ENCODE results near the gene MISFA. TPM values are rescaled to one million over a fixed set of nuclear protein-coding genes. Genes with fewer than 3 reads are reported as not detected.

The MISFA gene
- 1 to 10 TPM in 5 of 7 donors, not detected in 2; 2.7 to 4.6 (median 3.6) TPM for total RNA-seq
- polyA plus RNA-seq: 1 to 10 TPM in 1 of 2 donors, under 1 TPM in 1; 0.79 to 2.5 TPM
- long read RNA-seq, donor 1, partial matches to known transcripts: 0 of 3 reads
- long read RNA-seq, donor 1, other reads (novel, unspliced or antisense): 3 of 3 reads
- long read RNA-seq, donor 2: 0 reads
- long read RNA-seq, donor 3, partial matches to known transcripts: 0 of 3 reads
- long read RNA-seq, donor 3, other reads (novel, unspliced or antisense): 3 of 3 reads

- peaks cover 2% of the 10 kb centered on the region for H3K4me1 ChIP-seq (ENCODE audit: insufficient read depth)
- H3K36me3 ChIP-seq: no peaks in the 10 kb centered on the region
- no peaks in the 10 kb centered on the region for H3K9me3 ChIP-seq
- no peak within 1 kb of the TSS for H3K4me3 ChIP-seq
- H3K27me3 ChIP-seq: no peaks in the 10 kb centered on the region
- intact Hi-C loops (cut with DNase I): loop anchor here in 1 of 4 donors (5.0 kb wide), 1 partner anchor 33 kb away; the partner anchor contains the start of gene SPTY2D1
- no peak for TF ChIP-seq POLR2A (IDR thresholded peaks at IDR 0.05)
- TF ChIP-seq, protein P1, sequence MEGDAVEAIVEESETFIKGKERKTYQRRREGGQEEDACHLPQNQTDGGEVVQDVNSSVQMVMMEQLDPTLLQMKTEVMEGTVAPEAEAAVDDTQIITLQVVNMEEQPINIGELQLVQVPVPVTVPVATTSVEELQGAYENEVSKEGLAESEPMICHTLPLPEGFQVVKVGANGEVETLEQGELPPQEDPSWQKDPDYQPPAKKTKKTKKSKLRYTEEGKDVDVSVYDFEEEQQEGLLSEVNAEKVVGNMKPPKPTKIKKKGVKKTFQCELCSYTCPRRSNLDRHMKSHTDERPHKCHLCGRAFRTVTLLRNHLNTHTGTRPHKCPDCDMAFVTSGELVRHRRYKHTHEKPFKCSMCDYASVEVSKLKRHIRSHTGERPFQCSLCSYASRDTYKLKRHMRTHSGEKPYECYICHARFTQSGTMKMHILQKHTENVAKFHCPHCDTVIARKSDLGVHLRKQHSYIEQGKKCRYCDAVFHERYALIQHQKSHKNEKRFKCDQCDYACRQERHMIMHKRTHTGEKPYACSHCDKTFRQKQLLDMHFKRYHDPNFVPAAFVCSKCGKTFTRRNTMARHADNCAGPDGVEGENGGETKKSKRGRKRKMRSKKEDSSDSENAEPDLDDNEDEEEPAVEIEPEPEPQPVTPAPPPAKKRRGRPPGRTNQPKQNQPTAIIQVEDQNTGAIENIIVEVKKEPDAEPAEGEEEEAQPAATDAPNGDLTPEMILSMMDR (IDR thresholded peaks at IDR 0.05): no peak
- no peak for TF ChIP-seq EP300 (IDR thresholded peaks at IDR 0.05)
- no peak for DNase-seq
- no peak within 1 kb of the TSS for H3K27ac ChIP-seq
- 87 to 89% (median 89%) methylated on average over 7 of the region's 7 CpGs for WGBS, 3 donors
These were observed at the start of gene MISFA for GRCh38 chr11:18599739-18600230. Gene MISFA (plus strand): TSS chr11:18599789. CDS start chr11:18599929, 140 bp downstream.

- 65 to 85% (median 77%) methylated on average over 2 of the region's 2 CpGs for WGBS, 3 donors
- Histone ChIP-seq H3K4me1 (ENCODE audit: insufficient read depth) (no peaks in the 10 kb centered on the region), H3K27me3 (no peaks in the 10 kb centered on the region), H3K4me3 (no peak overlapping the region), H3K27ac (no peak overlapping the region), H3K9me3 (no peaks in the 10 kb centered on the region), H3K36me3 (no peaks in the 10 kb centered on the region)
- intact Hi-C loops (cut with DNase I): no loop called here
- no peak for TF ChIP-seq EP300 (IDR thresholded peaks at IDR 0.05)
- TF ChIP-seq, protein P1 (IDR thresholded peaks at IDR 0.05): no peak
- TF ChIP-seq POLR2A (IDR thresholded peaks at IDR 0.05): no peak
- DNase-seq: no peak
These were observed 36.4 kb upstream of the MISFA start for GRCh38 chr11:18563090-18563730.

DNA sequence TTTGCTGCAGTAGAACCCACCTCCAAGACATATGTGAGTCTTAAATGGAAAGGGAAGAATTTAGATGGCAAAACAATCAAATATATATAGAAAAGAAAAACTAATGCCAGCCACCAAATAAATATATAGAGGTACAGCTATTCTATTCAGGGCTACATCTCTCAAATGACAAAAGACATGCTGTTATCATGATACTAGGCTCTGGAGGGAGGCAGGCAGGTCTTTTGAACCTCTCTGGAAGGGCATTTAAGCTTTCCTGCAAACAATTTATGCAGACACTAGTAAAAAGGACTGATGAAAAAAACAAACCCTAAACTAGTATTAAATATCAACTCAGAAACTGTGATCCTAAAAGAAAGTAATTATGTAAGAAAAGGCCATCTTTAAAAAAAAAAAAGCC, 35.4 kb upstream of the MISFA start:
- no peaks in the 10 kb centered on the region for H3K4me1 ChIP-seq (ENCODE audit: insufficient read depth)
- no peak overlapping the region for H3K27ac ChIP-seq
- no peaks in the 10 kb centered on the region for H3K9me3 ChIP-seq
- no peaks in the 10 kb centered on the region for H3K36me3 ChIP-seq
- no peak for DNase-seq
- TF ChIP-seq EP300 (IDR thresholded peaks at IDR 0.05): no peak
- TF ChIP-seq, protein P1 (IDR thresholded peaks at IDR 0.05): no peak
- no peak for TF ChIP-seq POLR2A (IDR thresholded peaks at IDR 0.05)
- no peaks in the 10 kb centered on the region for H3K27me3 ChIP-seq
- intact Hi-C loops (cut with DNase I): no loop called here
- H3K4me3 ChIP-seq: no peak overlapping the region

DNA sequence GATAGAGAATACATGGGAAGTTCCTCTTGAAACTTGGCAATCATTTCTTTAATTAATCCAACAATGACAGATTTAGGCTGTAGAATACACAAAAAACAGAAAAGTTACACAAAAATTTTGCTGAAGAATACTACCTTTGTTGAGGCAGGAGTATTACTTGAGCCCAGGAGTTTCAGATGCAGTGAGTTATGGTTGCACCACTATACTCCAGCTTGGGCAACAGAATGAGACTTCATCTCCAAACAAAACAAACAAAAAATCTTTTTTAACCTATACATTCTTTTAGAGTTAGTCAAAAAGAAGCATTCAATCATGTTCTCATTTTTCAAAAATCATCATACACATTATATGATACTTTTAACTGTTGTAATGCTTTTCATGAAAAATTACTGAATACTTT, 33.2 kb upstream of the MISFA start:
- no peaks in the 10 kb centered on the region for H3K36me3 ChIP-seq
- no peaks in the 10 kb centered on the region for H3K4me1 ChIP-seq (ENCODE audit: insufficient read depth)
- no peaks in the 10 kb centered on the region for H3K27me3 ChIP-seq
- no peak overlapping the region for H3K27ac ChIP-seq
- DNase-seq: no peak
- no peak overlapping the region for H3K4me3 ChIP-seq
- no peak for TF ChIP-seq EP300 (IDR thresholded peaks at IDR 0.05)
- no peak for TF ChIP-seq POLR2A (IDR thresholded peaks at IDR 0.05)
- TF ChIP-seq, protein P1 (IDR thresholded peaks at IDR 0.05): no peak
- intact Hi-C loops (cut with DNase I): no loop called here
- H3K9me3 ChIP-seq: no peaks in the 10 kb centered on the region

Data from ovary (tissue), 10 donors.